ENCODE data around the gene SLC9A9.

- no peak for TF ChIP-seq POLR2A (IDR thresholded peaks at IDR 0.05)
- TF ChIP-seq, protein P1, sequence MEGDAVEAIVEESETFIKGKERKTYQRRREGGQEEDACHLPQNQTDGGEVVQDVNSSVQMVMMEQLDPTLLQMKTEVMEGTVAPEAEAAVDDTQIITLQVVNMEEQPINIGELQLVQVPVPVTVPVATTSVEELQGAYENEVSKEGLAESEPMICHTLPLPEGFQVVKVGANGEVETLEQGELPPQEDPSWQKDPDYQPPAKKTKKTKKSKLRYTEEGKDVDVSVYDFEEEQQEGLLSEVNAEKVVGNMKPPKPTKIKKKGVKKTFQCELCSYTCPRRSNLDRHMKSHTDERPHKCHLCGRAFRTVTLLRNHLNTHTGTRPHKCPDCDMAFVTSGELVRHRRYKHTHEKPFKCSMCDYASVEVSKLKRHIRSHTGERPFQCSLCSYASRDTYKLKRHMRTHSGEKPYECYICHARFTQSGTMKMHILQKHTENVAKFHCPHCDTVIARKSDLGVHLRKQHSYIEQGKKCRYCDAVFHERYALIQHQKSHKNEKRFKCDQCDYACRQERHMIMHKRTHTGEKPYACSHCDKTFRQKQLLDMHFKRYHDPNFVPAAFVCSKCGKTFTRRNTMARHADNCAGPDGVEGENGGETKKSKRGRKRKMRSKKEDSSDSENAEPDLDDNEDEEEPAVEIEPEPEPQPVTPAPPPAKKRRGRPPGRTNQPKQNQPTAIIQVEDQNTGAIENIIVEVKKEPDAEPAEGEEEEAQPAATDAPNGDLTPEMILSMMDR (IDR thresholded peaks at IDR 0.05), result no peak
Measured at GRCh38 chr3:143532091-143532490, 316.2 kb downstream of the SLC9A9 start.

Measured in gastroesophageal sphincter (tissue), 3 donors.